NCI-H446 (cell line): ENCODE data around the gene GPRASP3.

Experiments
- DNase-seq, 2 experiments: peaks; one replicate each; lab custom pipeline; 2025; lab: John Stamatoyannopoulos, UW

GPRASP3 gene

DNA sequence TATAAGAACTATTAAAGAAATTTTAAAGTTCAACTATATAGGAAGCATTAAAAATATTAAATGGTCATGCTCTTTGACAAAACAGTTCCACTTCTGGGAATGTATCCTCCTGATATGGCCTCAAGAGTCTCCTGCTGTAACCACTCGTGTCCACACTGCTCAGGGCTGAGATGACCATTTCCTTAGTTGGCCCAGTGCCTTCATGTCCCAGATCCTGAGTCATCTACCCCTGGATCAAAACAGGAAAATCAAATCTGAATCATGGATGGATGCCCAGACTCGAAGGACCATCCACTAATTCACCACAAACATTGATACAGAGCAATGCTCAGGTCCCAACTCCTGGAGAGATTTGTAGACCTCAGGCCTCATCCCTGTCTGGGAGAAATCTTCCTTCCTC lies 44.7 kb downstream of the GPRASP3 start:
- DNase-seq, result peak in 1 of 2 experiments; percentile 35

DNA sequence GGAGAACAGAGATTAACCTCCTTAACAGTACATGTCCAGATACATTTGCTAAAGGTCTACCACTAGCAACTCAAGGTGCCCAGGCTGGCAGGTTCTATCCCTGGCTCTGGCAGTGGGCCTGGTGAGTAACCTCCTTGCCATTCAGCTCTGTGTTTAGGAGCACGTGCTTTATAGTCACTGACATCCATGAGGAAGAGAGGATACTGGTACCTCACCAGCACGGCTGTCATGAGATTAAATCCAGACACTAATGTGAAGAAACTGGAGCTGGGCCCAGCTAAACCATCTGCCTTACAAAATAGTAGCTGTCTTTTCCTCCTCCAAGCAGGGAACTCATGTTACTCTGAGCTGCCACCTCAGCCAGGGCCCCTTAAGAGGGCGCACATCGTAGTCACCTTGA lies 45.3 kb downstream of the GPRASP3 start:
- DNase-seq, result peak; percentile 36 to 82

DNA sequence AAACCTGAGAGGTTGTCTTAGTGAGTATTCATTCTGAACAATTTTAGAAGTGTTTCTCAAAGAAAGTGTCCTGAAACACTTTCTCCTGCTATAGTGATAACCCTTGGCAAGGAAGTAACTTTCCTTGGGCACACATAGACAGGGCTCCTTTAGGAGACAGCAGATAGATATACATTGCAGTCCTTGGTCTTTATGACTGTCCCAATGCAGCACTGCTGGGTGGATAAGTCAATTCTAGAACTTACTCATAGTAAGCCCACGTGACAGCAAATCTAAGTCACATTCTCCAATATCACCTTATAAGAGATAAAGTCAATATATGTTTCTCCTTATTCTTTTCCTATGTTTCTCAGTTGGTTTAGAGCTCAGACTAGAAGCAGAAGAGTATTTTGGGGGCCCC lies 46.7 kb downstream of the GPRASP3 start:
- DNase-seq, result no peak

DNA sequence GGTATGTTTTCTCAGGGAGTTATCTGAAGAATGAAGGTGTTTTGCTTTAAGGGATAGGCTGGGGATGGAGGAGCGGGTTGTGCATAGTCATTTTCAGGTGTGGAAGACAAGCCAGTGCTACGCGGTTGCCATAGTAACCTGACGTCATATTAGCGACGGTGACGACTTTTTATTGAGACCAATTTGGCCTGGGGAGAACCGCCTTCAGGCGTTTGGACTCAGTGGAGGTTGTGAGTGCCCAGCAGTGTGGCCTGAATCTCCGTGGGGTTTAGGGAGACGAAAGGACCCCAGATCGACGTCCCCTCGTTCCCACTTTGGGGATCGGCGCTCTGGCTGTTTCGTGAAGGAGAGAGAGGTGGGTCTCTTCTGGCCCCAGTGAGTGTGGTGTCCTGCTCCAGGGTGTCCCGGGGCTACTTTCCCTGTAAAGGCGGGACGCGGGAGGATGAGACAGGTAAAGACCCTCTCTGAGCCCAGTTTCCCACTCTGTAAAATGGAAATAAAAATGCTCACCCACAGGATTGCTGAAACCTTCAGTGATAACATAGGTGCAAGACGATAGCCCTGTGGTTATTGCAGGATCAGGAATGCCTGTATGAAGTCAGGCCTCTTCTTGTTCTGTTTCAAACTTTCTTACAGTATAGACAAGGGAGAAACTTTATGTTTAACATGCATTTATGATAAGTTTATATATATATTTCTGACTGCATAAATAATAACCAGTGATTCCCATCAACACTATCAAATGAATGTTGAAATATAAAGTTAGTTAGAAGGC lies 48.6 kb downstream of the GPRASP3 start:
- peak; percentile 83 to 84 for DNase-seq
